ENCODE measurements around the gene KCNQ2. TPM values are rescaled to one million over a fixed set of nuclear protein-coding genes. Genes with fewer than 3 reads are reported as not detected.

The KCNQ2 gene
- total RNA-seq, 1 donor, result 0.27 TPM

- DNase-seq (ENCODE audit: low read depth in 2 of 3, low spot score in 2 of 3), result no peak
These were observed 121.1 kb downstream of the KCNQ2 start for GRCh38 chr20:63351326-63351700.

GRCh38 chr20:63350597-63351325, 121.7 kb downstream of the KCNQ2 start:
- no peak for DNase-seq (ENCODE audit: low read depth in 2 of 3, low spot score in 2 of 3)

Other genes with a start within 250 kb of the KCNQ2 start
- gene BIRC7, start 236.8 kb downstream of the KCNQ2 start, total RNA-seq, result not detected
- not detected for gene NKAIN4, start 218.2 kb downstream of the KCNQ2 start, total RNA-seq
- gene ARFGAP1, start 199.8 kb downstream of the KCNQ2 start, total RNA-seq, result 60.9 TPM
- not detected for gene COL20A1, start 179.5 kb downstream of the KCNQ2 start, total RNA-seq
- gene CHRNA4, start 111.3 kb downstream of the KCNQ2 start, total RNA-seq, result not detected
- 0.27 TPM for gene EEF1A2, start 26.4 kb upstream of the KCNQ2 start, total RNA-seq
- gene PPDPF, start 48.1 kb upstream of the KCNQ2 start, total RNA-seq, result 87.3 TPM
- gene PTK6, start 64.7 kb upstream of the KCNQ2 start, total RNA-seq, result under 0.01 TPM
- gene SRMS, start 75.1 kb upstream of the KCNQ2 start, total RNA-seq, result not detected
- gene FNDC11, start 81.5 kb upstream of the KCNQ2 start, total RNA-seq, result 1.3 TPM
- 69.7 TPM for gene HELZ2, start 101.6 kb upstream of the KCNQ2 start, total RNA-seq
- 11.8 TPM for gene GMEB2, start 154.4 kb upstream of the KCNQ2 start, total RNA-seq
- gene STMN3, start 180.8 kb upstream of the KCNQ2 start, total RNA-seq, result 97.2 TPM
- gene RTEL1, start 185.7 kb upstream of the KCNQ2 start, total RNA-seq, result 13.5 TPM
- gene TNFRSF6B, start 224.0 kb upstream of the KCNQ2 start, total RNA-seq, result 0.54 TPM
- gene ARFRP1, start 235.3 kb upstream of the KCNQ2 start, total RNA-seq, result 52.0 TPM
- 33.4 TPM for gene ZGPAT, start 235.4 kb upstream of the KCNQ2 start, total RNA-seq

All from hematopoietic multipotent progenitor cell (in vitro differentiated cells).